ENCODE data around the gene GSTA3.
"Not testable (repeated sequence)": the region's sequence is repeated elsewhere in the genome, so short reads cannot be mapped to it uniquely, and the experiment has no call there.

The GSTA3 gene

GRCh38 chr6:52910091-52910490 lies 593 bp upstream of the GSTA3 start:
- DNase-seq: no peak

GRCh38 chr6:52909131-52909530 lies 367 bp downstream of the GSTA3 start:
- DNase-seq: no peak

DNA sequence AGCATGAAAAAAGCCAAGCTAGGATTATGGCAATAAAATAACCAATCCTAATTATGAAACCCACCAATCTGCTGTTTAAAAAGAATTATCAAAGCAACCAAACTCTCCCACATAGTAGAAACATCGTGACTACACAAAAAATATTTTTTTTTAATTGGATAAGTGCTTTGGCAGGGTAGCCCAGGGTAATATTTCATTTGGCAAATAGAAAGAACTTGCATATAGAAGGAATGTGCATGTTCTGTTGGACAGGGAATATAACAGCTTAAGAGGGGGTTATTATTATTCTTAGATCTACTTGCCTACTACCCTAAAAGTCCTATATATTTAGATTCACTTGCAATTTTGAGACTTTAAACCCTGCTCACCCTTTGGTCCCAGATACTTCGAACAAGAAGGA lies 972 bp downstream of the GSTA3 start:
- no peak for DNase-seq

DNA sequence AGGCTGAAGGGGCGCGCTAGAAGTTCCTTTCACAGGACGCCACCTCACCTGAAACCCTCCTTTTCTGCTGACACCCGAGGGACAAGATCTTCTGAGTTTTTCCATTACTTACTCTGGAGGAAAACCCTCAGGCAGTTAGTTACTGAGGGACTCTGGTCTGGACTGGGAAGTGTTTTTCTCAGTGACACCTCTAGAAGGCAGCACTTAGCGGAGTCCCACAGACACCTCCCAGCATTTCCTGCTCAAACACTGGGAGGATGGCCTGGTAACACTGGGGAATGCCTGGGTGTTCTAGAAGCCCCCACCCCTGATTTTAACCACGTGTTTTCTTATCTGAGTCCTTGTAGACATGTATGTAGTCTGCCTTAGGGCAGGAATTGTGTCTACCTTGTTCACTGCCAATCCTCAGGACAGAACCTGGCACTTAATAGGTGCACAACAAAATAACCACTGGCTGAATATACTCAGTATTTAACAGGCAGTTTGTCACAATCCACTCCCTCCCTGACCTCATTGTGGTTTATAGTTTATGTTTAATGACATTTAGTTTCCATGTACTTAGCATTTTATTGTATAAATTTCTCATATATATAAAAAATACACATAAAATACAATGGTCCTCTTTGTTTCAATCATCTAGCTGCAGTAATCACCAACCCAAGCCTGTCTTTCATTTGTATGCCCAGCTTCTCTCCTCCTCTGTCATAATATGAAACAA lies 4.8 kb downstream of the GSTA3 start:
- no peak for DNase-seq

- DNase-seq: no peak
These were observed 9.0 kb downstream of the GSTA3 start for GRCh38 chr6:52900536-52900935.

GRCh38 chr6:52895790-52896189 lies 13.7 kb downstream of the GSTA3 start:
- DNase-seq: not testable (repeated sequence)

DNA sequence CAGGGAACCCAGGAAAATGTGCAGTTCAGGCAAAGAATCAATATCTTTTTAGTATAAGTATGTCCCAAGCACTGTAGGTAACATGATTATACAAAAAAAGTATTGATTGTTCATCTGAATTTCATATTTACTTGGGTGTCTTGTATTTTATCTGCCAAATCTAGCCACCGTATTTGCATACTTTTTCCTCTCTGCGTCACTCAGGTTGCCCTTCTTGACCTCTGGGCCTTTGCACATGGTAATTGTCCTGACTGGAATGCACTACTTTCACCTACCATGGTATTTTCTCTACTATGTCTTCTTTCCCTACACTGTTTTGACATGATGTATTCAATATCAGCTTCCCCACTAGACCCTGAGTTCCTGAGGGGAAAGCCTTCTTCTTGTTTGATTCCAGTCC lies 15.2 kb downstream of the GSTA3 start:
- no peak for DNase-seq

DNA sequence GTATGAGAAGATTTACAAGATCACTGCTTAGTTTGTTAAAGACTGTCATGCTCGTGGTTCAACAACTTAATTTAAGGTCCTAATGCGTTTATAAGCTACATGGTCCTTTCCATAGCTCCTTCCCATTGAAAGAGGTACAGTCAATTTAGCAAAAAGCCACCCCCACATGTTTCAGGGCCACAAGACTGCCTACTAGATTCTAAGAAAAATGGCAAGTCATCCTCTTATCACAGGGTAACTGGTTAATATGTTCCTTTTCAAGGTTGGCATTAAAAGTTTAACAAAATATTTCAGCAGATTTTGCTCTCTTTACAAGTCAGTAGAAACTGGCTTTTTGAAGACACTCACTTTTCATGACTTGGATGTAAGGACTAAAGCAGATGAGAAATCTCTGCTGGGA lies 15.7 kb downstream of the GSTA3 start:
- DNase-seq: no peak

DNA sequence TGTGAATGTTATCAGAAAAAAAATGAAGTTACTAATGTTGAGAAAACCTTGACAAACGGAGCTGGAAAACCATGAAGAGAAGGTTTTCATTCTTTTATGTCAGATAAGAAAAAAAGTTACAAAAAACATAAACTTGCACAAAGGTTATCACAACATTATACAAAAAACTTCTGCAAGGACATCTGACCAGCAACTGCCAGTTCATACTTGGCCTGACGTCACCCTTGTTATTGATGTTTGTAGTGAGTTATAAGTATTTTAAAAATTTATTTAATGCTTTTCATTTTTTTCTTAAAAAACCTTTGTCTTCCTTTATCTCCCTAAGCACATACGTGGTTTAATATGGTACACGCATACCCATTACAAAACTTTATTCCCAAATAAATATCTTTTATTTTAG lies 16.3 kb downstream of the GSTA3 start:
- no peak for DNase-seq

DNA sequence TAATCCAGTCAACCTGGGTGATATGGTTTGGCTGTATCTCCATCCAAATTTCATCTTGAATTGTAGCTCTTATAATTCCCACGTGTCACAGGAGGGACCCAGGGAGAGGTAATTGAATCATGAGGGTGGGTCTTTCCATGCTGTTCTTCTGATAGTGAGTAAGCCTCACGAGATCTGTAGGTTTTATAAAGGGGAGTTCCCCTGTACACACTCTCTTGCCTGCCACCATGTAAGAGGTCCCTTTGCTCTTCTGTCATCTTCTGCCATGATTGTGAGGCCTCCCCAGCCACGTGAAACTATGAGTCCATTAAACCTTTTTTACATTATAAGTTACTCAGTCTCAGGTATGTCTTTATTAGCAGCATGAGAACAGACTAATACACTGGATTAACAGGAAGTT lies 19.5 kb downstream of the GSTA3 start:
- no peak for DNase-seq

GRCh38 chr6:52887910-52888524 lies 21.5 kb downstream of the GSTA3 start:
- no peak for DNase-seq

DNA sequence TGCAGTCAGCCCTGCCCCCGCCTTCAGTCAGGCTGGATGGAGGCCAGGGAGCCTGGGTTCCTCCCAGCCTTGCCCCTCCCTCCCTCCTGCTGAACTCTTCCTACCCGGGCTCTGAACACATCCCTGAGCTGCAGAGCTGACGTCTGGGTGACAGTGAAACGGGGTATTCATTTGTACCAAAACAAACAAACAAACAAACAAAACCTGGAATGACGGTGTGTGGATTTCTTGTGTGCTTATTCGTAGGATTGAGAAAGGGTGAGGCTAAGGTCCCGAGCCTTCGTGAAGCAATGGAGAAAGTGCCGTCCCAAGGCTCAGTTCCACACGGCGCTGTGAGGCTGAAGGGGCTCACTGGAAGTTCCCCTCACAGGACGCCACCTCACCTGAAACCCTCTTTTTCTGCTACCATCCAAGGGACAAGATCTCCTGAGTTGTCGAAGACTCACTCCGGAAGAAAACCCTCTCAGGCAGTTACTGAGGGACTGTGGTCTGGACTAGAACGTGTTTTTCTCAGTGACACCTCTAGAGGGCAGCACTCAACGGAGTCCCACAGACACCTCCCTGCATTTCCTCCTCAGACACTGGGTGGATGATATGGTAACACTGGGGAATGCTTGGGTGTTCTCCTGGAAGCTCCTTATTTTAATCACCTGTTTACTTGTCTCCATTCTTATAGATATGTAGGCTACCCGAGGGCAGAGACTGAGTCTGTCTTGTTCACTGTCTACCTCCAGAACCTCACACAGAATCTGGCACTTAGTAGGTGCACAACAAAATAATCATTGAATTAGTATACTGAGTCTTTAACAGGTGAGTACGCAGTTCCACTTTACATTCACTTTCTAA lies 27.3 kb downstream of the GSTA3 start:
- DNase-seq: peak; percentile 77

GRCh38 chr6:52881662-52881995 lies 27.9 kb downstream of the GSTA3 start:
- no peak for DNase-seq

DNA sequence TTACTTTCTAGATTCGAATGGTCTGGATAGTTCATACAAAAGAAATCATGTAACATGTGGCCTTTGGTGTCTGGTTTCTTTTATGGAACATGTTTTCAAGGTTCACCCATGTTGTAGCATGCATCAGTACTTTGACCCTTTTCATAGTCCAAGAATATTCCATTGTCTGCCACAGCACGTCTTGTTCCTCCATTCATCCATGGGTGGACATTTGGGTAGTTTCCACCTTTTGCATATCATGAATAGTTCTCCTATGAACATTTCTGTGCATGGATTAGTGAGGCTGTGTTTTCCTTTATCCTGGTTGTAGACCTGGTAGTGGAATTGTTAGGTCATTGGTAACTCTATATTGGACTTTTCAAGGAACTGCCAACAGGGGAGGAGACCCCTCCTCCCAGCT lies 31.7 kb downstream of the GSTA3 start:
- no peak for DNase-seq

DNA sequence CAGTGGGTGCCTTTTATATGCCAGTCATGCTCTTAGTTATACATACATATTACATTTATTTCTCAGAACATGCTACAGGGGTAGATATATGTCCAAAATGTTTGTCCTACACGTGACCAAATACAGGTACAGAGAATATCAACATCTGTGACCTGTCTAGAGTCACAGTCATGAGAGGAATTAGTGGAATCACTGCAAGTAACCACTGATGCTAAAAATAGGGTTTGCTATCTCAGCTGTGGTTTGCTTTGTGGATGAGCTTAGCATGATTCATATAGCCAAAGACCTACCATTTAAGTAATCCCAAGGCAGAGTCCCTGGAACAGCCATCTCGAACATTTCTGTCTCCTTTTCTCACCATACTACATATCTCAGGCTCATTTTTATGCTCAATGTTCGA lies 32.3 kb downstream of the GSTA3 start:
- no peak for DNase-seq

DNA sequence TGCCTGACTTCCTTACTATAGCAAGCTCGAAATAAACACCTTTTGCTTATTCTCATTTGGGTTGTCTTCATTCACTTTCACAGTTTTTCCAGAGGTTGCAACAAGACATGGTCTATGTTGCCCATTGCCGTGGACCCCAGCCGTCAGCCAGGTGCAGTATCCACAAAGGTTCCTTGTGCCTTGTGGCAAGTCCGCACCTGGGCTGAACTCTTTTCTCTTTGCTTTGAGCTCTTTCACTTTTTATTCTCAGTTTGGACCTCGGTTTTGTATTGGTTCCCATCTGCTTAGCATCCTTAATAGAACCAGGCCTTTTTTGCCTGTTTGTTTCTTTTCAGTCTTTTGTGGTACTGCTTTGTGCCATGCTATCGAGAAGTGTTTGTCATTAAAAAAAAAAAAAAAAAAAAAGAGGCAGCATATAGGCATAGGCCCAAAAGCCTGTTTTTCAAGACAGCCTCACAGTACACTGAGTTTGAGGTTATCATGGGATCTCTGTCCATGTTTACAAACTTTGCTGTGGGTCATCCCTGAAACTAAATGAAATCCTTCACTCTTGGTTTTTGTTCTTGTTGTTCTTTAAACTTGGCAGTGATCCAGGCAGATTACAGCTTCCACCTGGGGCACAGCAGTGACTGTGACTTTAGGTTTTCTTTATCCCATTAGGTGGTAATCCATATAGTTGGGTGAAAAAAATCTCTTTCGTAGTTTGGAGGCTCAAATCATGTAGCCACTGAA lies 33.3 kb downstream of the GSTA3 start:
- DNase-seq: no peak

GRCh38 chr6:52872031-52872430 lies 37.5 kb downstream of the GSTA3 start:
- DNase-seq: no peak

GRCh38 chr6:52871621-52872020 lies 37.9 kb downstream of the GSTA3 start:
- DNase-seq: no peak

DNA sequence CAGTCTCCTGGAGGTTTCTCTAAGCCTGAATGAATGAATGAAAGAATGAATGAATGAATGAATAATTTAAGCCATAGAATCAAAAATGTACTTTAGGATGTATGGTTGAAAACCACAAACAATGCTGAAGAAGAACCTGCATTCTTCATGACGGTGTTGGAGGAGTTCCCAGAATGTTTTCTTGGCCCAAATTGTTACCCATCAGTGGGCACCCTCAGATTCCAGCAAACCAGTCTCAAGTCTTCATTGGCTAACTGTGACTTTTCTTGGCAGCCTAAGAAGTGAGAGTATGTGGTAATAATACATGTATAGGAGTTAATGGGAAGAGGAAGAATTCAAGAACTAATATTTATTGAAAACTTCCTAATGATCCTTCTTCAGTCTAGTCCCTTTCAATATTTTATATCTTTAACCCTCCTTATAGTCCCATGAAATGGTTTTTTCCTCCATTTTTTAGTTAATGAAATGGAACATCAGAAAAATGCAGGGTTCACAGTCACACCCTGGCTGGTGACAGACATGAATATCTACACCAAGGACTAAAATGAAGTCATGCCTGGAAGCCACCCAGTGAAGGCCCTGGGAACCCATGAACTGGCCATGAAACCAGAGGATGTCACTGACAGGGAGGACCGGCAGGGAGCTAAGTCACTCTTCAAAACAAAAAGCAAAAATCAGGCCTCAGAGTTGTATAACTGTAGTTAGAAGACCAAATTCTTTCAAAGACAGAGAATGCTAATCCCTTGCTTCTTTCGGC lies 39.0 kb downstream of the GSTA3 start:
- DNase-seq: not testable (repeated sequence)

GRCh38 chr6:52868899-52869298 lies 40.6 kb downstream of the GSTA3 start:
- not testable (repeated sequence) for DNase-seq

DNA sequence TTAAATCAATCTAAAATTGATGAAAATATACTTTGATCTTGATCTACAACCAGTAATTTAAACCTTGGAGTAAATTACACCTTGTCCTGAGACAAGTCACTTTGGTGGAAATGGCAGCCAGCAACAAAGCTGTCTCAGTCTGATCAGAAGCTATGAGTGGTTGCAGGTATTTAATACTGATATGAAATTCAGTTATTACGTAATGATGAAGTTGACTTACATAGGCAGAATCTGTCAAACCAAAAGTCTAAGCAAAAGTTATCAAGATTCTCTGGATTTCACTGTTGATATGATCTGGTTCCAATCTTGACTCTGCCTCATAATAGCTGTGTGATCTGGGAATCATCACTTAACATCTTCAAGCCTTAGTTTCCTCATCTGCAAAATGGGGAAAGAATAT lies 41.3 kb downstream of the GSTA3 start:
- no peak for DNase-seq

DNA sequence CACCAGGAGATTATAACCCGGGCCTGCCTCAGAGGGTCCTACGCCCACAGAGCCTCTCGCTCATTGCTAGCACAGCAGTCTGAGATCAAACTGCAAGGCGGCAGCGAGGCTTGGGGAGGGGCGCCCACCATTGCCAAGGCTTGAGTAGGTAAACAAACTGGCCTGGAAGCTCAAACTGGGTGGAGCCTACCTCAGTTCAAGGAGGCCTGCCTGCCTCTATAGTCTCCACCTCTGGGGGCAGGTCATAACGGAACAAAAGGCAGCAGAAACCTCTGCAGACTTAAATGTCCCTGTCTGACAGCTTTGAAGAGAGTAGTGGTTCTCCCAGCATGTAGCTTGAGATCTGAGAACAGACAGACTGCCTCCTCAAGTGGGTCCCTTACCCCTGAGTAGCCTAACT lies 48.3 kb downstream of the GSTA3 start:
- DNase-seq: not testable (repeated sequence)

DNA sequence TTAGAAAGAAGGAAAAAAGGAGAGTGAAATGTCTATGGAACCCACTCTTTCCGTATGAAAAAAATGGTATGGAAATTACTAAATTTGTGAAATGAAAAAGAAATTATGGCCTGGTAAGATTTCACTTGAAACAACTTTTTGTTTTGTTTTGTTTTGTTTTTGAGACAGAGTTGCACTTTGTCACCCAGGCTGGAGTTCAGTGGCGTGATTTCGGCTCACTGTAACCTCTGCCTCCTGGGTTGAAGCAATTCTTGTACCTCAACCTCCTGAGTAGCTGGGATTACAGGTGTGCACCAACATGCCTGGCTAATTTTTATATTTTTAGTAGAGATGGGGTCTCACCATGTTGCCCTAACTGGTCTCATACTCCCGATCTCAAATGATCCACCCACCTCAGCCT lies 51.1 kb downstream of the GSTA3 start:
- no peak for DNase-seq

Measured in NCI-H1092 treated with DMSO at 0.1 percent for 48 hours (cell line).